Stimulated activated CD4-positive, alpha-beta T cell treated with anti-CD3 and anti-CD28 coated beads, Interleukin-2, amount 100 ng/mL, for 48 hours (primary cell): ENCODE results near the gene PRR3.
A peak's percentile ranks its signal among the peaks of the same experiment; 100 is the strongest.
"Not testable (repeated sequence)": the region's sequence is repeated elsewhere in the genome, so short reads cannot be mapped to it uniquely, and the experiment has no call there.

ENCODE experiments used
- DNase-seq, 2 donors: peaks; one replicate each; pipeline ENCODE4 v3.0.0-alpha.2; 2020

PRR3 gene

GRCh38 chr6:30556906-30557682, at the start of gene PRR3:
Gene PRR3 (plus strand): TSS chr6:30557295. CDS start chr6:30557345, 50 bp downstream.
- peak; percentile 74 to 80 for DNase-seq

- DNase-seq: no peak
Observed at GRCh38 chr6:30507849-30508827, 49.0 kb upstream of the PRR3 start.

DNA sequence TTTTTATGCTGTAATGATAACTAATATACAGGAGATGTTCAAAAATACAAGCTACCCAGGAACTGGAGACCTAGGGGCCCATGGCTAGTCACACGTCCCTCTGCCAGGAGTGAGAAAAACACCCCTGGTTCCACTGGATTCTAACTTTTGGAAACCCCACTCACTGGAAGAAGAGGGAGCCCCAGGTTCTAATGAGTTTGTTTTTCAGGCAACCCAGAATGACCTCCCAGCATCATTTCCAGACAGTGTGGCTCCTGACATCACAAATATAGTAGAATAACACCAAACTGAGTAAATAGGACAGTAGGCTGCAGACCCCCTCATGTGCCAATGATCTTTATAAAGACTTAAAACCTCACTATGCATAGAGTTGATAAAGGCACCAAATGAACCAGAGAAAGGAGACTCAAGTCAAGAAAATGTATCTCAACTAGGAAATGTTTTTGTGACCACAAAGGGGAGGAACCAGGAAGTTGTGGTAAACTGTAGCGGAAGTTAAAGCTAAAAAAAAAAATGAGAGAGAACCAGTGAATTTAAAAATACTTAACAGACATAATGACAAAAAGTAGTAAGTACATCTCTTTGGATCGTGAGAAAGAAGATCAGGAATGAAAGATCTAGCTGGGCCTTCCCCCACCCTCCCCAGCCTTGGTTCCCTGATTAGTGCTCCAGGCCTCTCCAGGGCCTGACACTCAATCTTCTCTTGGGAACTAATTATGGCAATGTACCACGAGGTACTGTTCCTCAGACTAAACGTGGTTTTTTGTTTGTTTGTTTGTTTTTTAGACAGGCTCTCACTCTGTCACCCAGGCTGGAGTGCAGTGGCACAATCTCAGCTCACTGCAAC, 48.0 kb upstream of the PRR3 start:
- no peak for DNase-seq

DNA sequence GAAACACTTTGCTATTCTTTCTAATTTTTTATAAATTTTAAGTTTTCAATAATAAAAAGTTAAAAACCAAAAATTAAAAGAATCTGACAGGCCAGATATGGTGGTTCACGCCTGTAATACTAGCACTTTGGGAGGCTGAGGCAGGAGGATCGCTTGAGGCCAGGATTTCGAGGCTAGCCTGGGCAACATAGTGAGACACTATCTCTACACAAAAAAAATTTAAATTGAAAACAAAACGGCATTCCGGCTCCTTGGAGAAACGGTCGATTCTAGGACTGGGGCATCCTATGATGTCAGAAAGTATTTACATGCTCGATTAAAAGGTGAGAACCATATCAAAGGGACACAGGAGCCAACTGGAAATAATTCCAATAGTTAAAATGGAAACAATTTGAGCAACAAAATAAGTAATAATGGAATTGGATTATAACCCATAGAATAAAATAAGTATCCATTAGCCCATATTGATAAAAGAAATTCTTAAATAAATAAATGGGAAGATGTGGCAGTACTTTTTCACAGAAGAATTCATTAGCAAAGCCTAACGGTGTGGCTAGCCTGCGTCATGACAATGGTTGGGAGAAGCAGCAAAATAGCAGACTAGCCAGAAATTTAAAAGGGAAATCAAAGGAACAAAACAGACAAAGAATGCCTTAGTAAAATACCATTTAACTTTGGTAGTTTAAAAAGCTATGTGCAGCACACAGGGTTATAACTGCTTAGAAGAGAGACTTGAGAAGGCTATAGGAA, 46.5 kb upstream of the PRR3 start:
- no peak for DNase-seq

DNA sequence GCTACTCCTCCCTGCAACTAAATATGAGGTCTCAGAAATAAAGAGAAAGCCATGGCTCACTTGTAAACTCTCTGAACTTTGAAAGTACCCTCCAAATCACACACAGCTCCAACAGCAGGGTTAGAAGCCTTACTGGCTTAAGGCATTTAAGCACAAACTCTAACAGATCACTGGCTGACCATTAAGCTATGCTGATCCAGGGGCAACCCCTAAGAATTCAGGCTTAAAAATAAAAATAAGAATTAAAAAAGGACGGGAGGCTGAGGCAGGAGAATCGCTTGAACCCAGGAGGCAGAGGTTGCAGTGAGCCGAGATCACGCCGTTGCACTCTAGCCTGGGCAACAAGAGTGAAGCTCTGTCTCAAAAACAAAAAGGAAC, 45.9 kb upstream of the PRR3 start:
- no peak for DNase-seq

GRCh38 chr6:30513451-30513850, 43.6 kb upstream of the PRR3 start:
- DNase-seq: no peak

DNA sequence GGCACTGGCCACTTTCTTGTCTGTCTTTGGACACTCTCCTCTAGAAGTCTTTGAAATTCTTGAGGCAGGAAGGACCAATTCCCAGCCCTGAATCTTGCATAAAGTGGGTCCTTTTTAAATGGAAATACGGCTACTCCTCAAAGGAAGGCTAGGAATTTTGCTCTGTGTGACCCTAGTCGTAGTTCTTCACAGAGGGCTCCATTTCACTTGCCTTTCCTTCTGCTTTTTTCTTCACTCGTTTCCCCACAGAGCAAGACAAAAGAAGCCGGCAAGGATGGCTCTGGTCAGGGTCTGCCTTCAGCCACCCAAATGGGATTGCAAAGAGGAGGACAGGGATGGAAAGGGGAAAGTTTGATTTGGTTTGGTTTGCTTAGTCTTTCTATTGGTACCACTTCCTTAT, 42.0 kb upstream of the PRR3 start:
- no peak for DNase-seq

GRCh38 chr6:30515944-30516753, 40.9 kb upstream of the PRR3 start:
- DNase-seq: peak; percentile 80

- DNase-seq: not testable (repeated sequence)
Observed at GRCh38 chr6:30516754-30517076, 40.4 kb upstream of the PRR3 start.

DNA sequence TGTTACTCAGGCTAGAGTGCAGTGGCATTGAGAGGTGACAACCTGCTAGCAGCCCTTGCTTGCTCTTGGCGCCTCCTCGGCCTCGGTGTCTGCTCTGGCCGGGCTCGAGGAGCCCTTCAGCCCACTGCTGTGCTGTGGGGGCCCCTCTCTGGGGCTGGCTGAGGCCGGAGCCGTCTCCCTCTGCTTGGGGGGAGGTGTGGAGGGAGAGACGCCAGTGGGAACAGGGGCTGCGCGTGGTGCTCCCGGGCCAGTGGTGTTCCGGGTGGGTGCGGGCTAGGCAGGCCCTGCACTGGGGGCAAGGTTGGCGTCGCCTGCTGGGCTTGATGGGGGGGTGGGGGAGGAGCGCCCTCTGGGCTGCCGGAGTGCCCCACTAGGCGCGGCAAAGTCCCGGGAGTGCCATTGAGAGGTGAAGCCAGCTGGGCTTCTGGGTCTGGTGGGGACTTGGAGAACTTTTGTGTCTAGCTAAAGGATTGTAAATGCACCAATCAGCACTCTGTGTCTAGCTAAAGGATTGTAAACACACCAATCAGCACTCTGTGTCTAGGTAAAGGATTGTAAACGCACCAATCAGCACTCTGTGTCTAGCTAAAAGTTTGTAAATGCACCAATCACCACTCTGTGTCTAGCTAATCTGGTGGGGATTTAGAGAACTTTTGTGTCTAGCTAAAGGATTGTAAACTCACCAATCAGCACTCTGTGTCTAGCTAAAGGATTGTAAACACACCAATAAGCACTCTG, 39.2 kb upstream of the PRR3 start:
- not testable (repeated sequence) for DNase-seq

DNA sequence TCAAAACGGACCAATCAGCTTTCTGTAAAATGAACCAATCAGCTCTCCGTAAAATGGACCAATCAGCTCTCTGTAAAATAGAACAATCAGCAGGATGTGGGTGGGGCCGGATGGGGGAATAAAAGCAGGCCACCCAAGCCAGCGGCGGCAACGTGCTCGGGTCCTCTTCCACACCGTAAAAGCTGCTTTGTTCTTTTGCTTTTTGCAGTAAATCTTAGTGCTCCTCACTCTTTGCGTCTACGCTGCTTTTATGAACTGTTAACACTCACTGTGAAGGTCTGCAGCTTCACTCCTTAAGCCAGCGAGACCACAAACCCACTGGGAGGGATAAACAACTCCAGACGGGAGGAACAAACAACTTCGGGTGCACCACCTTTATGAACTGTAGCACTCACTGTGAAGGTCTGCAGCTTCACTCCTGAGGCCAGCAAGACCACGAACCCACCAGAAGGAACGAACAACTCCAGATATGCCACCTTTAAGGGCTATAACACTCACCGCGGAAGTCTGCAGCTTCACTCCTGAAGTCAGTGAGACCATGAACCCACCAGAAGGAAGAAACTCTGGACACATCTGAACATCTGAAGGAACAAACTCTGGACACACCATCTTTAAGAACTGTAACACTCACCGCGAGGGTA, 38.5 kb upstream of the PRR3 start:
- DNase-seq: not testable (repeated sequence)

DNA sequence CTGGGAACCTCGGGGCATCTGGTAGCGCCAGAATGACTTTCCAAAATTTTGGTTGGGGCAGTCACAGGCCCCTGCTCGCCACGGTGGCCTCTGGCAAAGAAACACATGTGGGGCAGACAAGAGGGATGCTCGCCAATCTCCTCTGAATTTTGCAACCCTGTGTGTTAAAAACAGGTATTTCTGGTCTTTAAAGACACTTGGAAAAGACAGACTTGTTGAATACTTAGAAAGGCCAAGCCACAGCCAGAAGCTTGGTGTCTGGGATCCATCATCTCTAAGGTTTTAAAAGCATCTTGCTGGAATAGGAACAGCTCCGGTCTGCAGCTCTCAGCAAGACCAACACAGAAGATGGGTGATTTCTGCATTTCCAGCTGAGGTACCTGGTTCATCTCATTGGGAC, 36.6 kb upstream of the PRR3 start:
- no peak for DNase-seq

DNA sequence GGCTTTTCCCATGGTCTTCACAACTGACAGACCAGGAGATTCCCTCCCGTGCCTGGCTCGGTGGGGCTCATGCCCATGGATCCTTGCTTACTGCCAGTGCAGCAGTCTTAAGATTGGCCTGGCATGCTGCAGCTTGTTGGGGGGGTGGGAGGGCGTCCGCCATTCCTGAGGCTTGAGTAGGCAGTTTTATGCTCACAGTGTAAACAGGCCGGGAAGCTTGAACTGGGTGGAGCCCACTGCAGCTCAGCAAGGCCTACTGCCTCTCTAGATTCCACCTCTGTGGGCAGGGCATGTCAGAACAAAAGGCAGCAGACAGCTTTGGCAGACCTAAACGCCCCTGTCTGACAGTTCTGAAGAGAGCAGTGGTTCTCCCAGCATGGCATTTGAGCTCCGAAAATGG, 36.0 kb upstream of the PRR3 start:
- DNase-seq: not testable (repeated sequence)

DNA sequence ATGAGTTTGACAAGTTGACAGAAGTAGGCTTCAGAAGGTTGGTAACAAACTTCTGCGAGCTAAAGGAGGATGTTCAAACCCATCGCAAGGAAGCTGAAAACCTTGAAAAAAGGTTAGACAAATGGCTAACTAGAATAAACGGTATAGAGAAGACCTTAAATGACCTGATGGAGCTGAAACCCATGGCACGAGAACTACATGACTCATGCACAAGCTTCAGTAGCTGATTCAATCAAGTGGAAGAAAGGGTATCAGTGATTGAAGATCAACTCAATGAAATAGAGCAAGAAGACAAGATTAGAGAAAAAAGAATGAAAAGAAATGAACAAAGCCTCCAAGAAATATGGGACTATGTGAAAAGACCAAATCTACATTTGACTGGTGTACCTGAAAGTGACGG, 35.1 kb upstream of the PRR3 start:
- not testable (repeated sequence) for DNase-seq

GRCh38 chr6:30526444-30526843, 30.7 kb upstream of the PRR3 start:
- DNase-seq: not testable (repeated sequence)

- DNase-seq: peak in 1 of 2 donors; percentile 49
Observed at GRCh38 chr6:30529349-30529875, 27.7 kb upstream of the PRR3 start.

DNA sequence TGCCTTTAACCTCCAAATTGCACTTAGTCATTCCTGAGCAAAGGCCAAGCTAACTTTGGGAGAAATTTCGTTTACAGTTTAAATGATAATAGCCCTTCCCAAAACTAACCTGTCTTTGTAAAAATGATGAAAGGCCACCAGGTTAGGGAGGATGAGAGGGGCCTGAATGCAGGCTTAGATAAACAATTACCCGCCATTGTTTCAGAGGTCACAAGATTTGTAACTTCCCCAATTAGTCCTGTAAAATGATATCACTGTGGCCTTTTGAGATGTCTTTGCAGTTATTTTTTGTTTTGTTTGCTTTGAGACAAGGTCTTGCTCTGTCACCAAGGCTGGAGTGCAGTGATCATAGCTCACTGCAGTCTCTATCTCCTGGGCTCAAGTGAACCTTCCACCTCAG, 27.1 kb upstream of the PRR3 start:
- no peak for DNase-seq

DNA sequence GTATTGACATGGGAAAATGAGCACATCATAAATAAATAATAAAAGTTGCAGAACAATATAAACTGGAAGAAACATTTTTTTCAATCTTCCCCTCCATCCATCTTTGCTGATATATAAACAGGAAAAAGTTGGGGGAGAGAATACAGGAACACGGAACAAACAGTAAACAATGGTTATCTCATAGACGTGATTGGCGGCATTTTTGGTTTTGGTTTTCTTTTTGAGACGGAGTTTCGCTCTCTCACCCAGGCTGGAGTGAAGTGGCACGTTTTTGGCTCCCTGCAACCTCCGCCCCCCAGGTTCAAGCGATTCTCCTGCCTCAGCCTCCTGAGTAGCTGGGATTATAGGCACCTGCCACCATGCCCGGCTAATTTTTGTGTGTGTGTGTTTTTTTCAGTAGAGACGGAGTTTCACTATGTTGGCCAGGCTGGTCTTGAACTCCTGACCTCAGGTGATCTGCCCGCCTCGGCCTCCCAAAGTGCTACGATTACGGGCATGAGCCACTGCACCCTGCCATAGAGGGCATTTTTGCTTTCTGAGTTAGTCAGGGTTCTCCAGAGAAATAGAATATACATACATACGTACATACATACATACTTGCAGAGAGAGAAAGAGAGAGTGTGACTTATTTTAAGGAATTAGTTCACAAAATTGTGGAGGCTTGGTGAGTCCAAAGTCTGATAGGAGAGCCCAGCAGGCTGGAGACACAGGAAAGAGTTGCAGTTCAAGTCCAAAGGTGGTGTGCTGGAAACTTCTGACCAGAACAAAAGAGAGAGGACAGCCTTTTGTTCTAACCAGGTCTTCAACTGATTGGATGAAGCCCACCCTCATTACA, 23.4 kb upstream of the PRR3 start:
- no peak for DNase-seq

- no peak for DNase-seq
Observed at GRCh38 chr6:30537931-30538330, 19.2 kb upstream of the PRR3 start.
